Measurements from ENCODE around the gene C5.

Gene C5

DNA sequence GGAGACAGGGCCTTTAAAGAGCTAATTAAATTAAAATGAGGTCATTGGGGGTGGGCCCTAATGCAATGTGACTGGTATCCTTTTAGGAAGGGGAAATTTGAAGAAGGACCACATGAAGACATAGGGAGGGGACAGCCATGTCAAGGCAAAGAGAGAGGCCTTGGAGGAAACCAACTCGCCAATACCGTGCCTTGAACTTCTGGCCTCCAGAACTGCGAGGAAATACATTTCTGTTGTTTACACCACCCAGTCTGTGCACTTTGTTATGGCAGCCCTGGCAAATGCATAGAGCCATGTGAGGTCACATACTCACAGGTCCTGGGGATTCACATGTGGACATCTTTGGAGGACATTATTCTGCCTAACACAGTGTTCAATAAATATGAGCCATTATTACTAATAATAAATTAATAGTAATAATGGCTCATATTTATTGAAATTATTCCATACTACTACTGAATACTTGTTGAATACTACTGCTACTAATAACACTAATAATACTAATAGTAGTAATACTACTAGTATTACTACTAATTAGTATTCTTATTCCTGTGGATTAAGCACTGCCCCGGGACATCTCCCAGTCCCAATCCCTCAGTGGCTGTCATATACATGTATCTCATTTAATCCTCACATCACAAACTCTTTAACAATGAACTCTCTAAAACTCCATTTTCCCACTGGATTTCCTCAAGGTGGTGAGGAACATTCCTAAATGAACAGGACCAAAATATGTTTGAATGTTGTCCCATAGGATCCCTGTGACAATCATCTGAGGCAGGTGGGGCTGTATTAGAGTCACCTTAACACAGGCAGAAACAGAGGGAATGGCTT lies 131.9 kb downstream of the C5 start:
- in situ Hi-C loops (cut with MboI; ENCODE audit: low sequenced_read_pairs, unreplicated experiment), result no loop called here

GRCh38 chr9:120916991-120917880 lies 132.8 kb downstream of the C5 start:
- TF ChIP-seq CTCF (IDR thresholded peaks at IDR 0.05; ENCODE audit: borderline replicate concordance, control extremely low read depth, extremely low read depth, insufficient read depth, missing control alignments), result no peak
- DNase-seq (ENCODE audit: low spot score), result no peak
- in situ Hi-C loops (cut with MboI; ENCODE audit: low sequenced_read_pairs, unreplicated experiment), result no loop called here

More for the DNA sequence above, 131.9 kb downstream of the C5 start:
- TF ChIP-seq CTCF (IDR thresholded peaks at IDR 0.05; ENCODE audit: borderline replicate concordance, control extremely low read depth, extremely low read depth, insufficient read depth, missing control alignments), result no peak
- no peak for DNase-seq (ENCODE audit: low spot score)

DNA sequence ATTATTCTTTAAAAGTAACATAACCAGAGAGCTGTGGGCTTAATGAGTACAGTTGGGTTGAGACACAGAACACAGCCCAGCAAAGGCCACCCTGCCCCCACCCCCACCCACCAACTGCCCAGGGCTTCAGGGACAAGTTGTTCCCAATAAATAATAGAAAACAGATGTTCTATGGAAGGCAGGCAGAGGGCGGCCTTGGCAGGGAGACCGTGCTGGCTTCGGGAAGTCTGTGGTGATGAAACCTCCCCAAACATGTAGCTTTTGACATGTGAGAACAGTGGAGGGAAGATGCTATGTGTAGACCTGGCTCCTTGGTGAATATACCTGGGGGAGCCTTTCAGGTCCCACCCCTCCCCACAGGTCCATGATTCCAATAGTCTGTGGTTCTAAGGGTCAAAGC lies 133.5 kb downstream of the C5 start:
- TF ChIP-seq CTCF (IDR thresholded peaks at IDR 0.05; ENCODE audit: borderline replicate concordance, control extremely low read depth, extremely low read depth, insufficient read depth, missing control alignments), result no peak
- no peak for DNase-seq (ENCODE audit: low spot score)
- in situ Hi-C loops (cut with MboI; ENCODE audit: low sequenced_read_pairs, unreplicated experiment), result no loop called here

DNA sequence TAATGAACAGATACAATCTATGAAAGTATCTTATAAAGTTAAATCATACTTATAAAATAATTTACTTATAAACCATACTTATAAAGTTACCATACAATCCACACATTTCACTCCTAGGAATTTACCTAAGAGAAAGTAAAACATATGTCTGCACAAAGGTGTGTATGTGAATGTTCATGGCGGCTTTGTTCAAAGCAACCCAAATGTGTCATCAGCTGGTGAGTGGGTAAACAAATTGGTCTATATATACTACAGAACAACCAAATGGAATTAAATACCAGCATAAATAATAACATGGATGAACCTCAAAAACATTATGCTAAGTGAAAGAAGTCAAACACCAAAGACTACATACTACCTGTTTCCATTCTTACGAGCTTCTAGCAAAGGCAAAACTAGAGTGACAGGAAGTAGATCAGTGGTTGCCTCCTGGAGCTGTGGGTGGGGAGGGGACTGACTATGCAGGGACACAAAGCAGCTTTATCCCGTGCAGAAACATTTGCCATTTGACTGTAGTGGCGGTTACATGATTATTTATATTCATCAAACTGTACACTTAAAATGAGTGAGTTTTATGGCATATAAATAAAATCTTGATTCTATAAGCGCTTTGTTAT lies 134.1 kb downstream of the C5 start:
- no peak for TF ChIP-seq CTCF (IDR thresholded peaks at IDR 0.05; ENCODE audit: borderline replicate concordance, control extremely low read depth, extremely low read depth, insufficient read depth, missing control alignments)
- in situ Hi-C loops (cut with MboI; ENCODE audit: low sequenced_read_pairs, unreplicated experiment), result no loop called here
- no peak for DNase-seq (ENCODE audit: low spot score)

DNA sequence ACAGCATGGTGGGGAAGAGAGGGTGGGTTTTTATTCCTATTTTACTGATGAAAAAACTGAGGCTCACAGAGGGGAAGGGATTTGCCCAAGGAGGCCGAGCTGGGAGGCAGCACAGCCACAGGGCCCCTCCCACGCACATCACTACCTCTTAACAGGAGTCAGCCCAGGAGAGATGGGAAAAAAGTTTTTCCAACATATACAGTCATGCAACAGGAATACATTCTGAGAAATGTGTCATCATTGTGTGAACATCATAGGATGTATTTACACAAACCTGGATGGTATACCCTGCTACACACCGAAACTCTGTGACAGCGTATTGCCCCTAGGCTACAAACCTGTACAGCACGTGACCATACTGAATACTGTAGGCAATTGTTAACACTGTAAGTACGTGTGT lies 135.1 kb downstream of the C5 start:
- in situ Hi-C loops (cut with MboI; ENCODE audit: low sequenced_read_pairs, unreplicated experiment), result no loop called here
- no peak for TF ChIP-seq CTCF (IDR thresholded peaks at IDR 0.05; ENCODE audit: borderline replicate concordance, control extremely low read depth, extremely low read depth, insufficient read depth, missing control alignments)
- DNase-seq (ENCODE audit: low spot score), result no peak

- TF ChIP-seq CTCF (IDR thresholded peaks at IDR 0.05; ENCODE audit: borderline replicate concordance, control extremely low read depth, extremely low read depth, insufficient read depth, missing control alignments), result no peak
- DNase-seq (ENCODE audit: low spot score), result no peak
- in situ Hi-C loops (cut with MboI; ENCODE audit: low sequenced_read_pairs, unreplicated experiment), result no loop called here
Measured at GRCh38 chr9:120914396-120914795, 135.7 kb downstream of the C5 start.

Measured in GM13976 (cell line).